Embryonic facial prominence (tissue), 1 donor: ENCODE results near the gene RPL18.
"Not testable (repeated sequence)": the region's sequence is repeated elsewhere in the genome, so short reads cannot be mapped to it uniquely, and the experiment has no call there.

ENCODE experiments used
- DNase-seq: peaks from one replicate; pipeline ENCODE4 v3.0.0-alpha.2; 2016; ENCODE audit errors: extremely low spot score

Gene RPL18

DNA sequence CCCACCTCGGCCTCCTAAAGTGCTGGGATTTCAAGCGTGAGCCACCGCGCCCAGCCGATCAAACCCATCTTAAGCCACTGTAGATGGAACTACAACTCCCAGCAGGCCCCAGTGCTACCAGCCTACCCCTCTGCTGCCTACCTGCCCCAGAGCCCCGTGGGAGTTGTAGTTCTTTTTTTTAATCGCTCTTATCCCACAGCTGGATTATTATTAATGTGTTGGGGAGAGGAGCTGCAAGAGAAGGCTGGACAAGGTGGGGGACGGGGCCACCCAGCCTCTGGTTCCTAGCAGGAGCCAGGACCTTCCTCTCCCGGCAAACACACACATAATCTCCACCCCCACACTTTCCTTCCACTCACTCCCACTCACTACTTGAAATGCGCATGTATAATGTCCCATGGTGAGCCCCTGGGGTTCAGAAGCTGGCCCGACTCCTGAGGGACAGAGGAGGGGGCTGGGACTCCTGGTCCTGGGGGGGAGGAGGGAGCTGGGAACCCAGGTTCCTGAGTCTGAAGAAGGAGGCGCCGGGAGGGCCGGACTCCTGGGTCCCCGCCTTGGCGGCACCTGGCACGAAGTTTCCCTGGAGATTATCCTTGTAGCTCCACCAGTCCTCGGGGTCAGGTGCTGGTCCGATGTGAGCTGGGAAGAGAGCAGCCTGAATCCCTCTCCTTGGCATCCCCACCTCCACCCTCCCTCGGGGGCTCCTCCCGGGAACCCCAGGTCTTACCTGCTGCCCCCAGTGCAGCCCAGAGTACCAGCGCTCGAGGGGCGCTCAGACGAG lies 26.1 kb upstream of the RPL18 start:
- DNase-seq = peak; percentile 74

DNA sequence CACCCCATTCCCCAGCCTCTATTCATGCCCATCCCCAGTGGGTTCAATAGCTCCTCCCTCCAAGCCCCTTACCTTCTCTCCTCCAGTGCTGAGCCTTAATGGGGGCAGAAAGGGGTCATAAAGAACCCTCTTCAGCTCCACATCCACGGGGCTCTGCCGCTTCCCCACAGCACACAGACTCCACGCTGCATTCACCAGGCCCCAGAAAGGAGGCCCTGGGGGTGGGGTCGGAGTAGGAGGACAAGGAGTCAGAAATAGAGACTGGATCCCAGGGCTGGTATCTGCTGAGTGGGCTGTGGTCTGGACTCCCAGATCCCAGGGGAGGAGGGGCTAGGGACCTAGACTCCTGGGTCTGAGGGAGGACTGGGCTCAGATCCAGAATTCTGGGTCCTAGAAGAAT lies 25.4 kb upstream of the RPL18 start:
- DNase-seq = peak; percentile 5

DNA sequence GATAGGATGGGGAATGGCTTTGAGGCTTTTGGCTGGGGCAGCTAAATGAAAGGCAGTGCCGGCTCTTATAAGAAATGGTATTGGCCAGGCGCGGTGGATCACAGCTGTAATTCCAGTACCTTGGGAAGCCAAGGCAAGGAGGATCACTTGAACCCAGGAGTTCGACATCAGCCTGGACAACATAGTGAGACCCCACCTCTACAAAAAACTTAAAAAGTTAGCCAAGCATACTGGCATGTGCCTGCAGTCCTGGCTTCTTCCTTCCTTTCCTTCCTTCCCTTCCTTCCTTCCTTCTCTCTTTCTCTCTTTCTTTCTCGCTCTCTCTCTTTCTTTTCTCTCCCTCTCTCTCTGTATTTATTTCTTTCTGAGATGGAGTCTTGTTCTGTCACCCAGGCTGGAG lies 23.9 kb upstream of the RPL18 start:
- DNase-seq = no peak

DNA sequence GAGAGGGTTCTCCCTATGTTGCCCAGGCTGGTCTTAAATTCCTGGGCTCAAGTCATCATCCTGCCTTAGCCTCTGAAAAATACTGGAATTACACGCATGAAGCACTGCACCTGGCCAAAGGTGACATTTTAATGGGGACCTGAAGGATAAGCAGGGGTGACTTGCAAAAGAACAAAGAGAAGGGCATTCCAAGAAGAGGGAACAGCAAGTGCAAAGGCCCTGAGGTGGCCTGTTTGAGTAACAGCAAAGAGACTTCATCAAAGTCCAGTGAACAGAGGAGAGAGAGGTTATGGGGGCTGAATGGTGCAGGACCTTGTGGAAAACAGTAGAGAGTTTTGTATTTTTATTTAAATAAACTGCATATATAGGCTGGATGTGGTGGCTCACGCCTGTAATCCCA lies 22.9 kb upstream of the RPL18 start:
- DNase-seq = peak; percentile 5

DNA sequence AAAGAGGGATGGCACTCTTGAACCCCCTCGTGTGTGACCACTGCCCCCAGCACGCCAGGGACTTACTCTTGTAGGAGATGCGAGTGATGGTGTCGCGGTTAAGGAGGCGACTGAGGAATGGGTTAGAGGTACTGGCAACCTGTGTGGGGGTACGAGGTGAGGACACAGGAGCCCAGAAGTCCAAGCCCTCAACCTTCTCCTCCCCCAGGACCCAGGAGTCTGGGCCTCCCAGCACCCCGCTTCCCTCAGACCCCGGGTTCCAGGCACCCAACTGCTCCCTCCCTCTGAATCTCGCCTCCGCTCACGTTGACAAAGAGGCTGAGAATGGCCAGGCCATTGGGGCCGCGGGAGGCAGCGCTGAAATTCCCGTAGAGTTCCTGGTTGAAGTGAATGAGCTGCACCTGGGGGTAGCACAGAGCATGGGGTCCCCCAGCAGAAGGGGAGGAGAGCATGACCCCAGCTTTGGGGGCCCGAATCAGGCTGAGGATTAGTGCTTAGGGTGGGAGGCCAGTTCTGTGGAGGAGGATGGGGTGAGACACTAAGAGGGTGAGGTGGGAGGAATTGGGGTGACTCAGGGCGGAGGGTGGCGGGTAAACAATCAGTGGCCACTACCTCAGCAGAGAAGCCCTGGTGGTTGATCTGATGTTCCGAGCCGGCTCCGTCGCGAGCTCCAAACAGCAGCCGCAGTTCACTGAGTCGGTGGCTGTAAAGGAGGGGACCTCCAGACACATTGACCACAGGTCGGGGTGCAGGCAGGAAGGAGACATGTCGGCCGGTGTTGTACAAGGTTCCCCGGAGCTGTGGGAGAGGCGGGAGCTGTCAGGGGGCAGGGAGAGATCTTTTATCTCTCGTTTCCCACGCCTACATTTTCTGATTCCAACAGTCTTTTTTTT lies 20.8 kb upstream of the RPL18 start:
- DNase-seq = no peak

DNA sequence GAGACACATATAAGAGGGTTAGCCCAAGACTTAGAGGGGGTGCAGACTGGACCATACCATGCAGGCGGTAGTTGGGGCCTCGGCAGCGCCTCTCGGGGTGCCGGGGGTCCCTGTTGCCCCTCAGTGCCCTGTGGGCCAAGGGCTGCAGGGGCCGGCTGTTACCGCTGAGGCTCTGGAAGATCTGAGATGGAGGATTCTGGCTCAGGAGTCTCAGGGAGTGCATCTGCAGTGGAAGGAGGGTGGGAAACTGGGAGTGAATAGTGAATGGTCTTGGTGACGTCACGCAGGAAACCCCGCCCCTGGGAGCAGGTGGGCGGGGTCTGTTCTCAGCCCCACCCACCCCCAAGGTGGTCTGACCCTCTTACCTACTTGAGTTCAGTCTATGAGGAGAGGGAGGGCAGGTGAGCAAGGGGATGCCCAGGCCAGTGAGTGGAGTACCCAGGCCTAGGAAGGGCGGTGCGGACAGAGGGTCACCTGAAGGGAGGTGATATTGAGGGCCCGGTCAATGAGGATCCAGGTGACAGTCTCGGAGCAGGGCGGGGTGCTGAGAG lies 19.9 kb upstream of the RPL18 start:
- no peak for DNase-seq

DNA sequence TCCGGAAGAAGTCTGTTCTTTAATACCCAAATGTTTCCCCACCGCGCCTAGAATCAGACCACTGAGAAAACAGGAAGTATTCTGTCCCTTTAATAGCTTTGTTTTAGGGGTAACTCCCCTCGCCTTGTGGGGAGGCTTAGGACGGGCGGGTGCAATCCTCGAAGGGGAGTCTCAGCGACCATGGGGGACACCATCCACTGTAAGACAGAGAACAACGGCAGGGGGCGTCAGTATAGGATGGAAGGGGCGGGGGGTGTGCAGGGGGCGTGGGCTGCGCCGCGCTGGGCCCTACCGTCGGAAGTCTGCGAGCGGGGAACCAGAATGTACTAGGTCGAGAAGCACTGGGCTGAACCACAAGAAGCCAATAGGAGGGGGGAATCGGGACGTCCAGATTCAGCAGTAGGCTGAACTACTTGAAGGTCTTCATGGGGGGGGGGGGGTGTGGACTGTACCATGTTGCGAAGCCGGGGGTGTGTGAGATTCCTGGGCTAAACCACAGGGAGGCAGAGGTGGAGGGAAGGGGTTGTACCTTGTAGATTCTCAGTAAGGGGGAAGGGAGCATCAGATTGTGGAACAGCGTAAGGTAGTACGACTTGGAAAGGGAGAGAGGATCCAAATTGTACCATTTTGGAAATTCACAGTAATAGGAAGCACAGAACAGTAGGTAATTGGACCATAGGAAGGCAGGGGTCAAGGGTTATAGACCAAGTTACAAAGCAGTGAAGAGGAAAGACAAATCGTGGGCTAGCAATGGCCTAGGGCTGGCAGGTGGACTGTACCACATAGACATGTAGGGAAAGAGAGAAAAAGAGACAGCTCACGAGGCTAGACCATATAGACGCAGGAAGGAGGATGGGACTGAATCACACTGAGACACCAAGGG lies 19.2 kb upstream of the RPL18 start:
- DNase-seq = peak; percentile 94

DNA sequence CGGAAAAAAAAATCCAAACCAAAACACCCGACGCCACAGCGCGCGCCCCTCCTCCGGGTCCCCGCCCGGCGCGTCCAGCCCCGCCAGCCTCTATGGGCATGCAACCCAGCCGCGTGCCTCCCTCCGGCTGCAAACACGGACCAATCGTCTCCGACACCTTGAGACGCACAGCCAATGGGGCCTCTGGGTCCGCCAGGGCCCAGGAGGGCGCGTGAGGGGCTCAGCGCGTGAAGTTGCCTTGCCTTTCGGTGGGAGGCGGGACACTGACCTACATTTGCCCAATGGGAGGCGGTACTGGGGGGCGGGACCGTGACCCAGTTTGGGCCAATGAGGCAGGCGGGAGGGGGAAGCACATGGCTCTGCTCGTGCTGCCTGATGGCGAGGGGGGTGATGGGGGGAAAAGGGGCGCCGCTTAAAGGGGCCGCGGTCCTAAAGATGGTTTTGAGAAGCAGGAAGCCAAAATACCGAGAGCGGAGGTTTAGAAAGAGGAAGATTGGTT lies 18.5 kb upstream of the RPL18 start:
- peak; percentile 94 for DNase-seq

DNA sequence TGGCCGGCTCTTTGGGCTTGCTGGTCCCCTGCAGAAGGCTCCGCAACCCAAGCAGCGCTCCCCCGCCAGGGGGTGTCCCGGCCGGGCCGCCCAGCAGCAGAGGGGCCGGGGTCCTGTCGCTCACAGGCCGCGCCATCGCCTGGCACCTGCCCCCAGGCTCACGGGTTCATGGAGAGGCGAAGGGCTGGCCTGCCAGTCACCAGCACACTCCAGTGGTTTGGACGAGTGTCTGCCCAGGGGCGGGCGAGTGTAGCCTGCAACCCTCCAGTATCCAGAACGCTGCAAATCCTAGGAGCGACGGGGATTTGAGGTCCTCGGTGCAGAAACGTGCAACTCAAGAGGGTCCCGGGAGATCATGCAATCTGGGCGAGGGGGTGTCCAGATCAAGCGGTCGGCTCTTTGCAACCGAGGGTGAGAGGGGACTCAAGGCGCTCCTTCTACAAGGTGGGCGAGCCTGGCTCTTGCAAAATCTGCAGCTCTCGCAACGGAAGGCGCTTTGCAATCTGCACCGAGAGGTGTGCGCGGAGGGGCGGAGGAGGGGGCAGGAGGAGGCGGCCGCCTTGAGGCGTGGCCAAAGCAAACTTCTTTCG lies 18.0 kb upstream of the RPL18 start, which contains the start of gene DBP:
TSS of gene DBP (minus strand) at position 521 of the 590 bp plus-strand sequence. CDS start at position 136, 385 bp downstream.
- DNase-seq = no peak

DNA sequence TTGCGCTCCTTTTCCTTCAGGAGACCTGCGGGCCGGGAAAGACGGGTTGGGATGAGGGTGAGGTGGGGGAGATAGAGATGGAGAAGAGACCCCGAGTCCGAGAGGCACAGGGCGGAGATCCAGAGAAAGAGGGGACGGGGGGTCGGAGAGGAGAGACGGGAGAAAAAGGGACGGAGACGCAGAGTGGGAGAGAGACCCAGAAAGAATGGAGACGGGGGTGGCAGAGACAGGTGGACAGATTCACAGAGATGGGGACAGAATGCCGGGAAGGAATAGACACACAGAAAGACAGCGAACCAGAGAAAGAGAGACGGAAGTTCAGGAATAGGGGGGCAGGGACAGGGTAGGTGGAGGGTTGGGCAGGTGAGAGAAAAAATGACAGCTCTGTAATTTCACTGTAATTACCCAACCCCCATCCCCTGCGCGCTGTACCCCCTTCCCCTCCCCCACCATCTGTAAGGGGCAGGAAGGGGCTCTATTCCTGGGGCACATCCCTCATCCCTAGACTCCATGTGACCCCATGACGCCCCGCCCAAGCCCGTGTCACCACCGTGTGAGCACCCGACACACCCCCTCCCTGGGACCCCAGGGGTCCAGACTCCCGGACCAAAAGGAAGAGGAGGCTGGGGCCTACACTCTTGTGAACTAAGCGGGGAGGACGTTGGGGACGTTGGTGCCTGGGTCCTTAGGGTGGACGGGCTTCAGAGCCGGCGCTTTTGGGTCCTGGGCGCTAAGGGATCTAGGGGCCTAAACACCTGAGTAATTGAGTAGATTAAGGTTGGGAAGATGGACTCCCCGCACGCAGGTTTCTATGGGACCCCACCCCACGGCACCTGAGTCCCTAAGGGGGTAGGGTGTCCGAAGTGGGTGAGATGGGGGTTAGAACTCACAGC lies 17.2 kb upstream of the RPL18 start:
- no peak for DNase-seq

DNA sequence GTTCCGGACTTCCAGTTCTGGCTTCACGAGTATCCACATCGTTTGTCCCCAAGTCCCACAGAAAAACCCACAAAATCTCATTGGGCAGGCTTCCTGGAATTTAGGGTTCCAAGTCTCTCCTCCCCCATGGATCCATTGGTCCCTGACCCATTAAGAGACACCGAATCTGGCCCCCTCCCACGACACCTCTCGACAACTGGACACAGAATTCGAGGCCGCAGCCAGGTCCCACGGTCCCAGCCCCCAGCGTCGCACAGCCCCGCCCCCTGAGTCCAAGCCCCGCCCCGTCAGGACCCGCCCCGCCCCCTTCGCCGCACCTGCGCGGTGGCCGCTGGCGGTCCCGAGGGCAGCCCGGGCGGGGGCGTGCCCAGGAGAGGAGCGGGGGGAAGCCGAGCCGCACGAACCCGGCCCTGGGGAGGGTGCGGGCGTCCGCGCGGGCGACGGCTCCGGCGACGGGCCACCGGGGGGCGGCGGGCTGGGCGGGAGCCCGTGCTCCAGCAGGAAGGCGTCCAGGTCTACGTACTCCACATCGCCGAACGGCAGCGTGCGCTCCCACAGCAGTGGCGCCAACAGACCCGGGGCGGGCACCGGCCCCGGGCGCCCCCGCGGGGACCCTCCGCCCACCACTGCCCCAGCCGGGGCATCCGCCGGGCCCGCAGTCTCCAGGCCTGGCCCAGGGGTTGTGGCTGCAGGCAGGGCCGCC lies 16.4 kb upstream of the RPL18 start:
- DNase-seq = no peak

DNA sequence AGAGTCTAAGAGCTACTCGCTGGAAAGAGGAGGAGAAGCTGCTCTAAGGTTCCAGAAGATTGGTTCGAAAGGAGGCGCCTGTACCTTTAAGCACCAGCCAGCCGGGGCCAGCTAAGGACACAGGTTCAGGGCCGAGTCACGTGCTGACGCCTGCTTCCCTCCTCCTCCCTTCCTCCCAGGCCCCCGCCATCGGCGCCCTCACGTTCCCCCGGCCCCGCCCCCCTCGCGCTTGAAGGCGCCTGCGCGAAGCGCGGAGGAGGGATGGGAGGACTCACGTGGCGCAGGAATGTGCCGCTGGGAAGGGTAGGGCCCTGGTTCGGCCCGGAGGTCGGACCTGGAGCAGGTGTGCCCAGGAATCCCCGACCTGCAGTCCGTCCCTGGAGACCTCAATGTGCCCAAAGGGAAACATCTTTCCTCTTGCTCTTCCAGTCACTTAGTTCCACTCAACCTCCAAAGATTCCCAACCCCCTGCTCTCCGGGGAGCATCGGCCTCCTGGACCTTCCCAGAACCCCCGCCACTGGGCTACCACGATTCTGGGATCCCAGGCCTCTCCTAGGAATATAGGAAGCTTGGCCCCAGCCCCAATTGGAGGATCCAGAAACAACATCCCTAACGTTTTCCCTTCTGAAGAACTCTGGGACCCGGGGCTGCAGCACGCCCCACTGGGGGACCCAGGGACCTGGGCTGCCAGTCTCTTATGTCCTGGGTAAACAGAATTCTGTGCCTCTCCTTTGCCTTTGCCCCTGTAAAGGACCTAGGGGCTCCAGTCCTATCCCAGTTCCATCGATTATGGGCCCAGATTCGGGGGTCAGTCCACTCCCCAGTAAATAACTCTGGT lies 15.7 kb upstream of the RPL18 start:
- DNase-seq = peak; percentile 85

DNA sequence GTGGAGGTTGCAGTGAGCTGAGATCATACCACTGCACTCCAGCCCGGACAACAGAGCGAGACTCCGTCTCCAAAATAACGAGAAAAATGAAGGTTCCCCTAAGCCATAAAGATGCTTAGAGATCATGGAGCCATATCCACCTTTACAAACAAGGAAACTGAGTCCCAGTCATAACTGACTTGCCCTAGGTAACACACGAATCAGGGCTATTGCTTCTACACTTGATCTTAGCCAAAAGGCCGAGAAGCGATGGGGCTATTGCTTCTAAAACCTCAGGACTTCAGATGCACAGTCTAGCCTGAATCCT lies 15.0 kb upstream of the RPL18 start:
- DNase-seq = no peak

DNA sequence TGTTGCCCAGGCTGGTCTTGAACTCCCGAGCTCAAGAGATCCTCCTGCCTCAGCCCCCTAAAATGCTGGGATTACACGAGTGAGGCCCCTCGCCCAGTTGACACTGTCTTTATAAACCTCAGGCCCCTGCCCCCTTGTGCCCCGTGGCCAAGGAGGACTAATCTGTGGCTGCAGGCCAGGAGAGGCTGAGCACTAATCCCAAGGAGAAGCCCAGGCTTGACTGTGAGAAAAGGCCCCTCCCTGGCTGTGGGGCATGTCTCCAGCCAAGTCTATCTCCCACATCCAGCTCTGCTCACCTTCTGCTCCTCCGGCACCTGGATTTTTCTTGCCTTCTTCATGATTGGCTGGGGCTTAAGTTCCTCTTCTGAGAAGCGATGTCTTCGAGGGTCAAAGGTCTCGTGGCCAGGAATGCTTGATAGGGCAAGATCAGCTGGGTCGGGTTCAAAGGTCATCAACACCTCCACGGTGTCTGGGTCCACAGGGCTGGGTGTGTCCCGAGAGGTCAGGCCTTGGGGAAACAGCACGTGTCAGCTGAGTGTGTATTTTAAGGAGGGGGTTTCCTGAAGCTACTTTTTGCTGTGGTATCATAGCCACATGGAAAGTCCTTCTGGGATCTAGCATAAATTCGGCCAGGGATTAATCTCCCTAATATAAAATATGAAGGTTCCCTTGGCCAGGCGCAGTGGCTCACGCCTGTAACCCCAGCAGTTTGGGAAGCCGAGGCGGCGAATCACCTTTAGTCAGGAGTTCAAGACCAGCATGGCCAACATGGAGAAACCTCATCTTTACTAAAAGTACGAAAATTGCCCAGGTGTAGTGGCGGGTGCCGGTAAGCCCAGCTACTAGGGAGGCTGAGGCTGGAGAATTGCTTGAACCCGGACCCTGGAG lies 14.4 kb upstream of the RPL18 start:
- DNase-seq = no peak

DNA sequence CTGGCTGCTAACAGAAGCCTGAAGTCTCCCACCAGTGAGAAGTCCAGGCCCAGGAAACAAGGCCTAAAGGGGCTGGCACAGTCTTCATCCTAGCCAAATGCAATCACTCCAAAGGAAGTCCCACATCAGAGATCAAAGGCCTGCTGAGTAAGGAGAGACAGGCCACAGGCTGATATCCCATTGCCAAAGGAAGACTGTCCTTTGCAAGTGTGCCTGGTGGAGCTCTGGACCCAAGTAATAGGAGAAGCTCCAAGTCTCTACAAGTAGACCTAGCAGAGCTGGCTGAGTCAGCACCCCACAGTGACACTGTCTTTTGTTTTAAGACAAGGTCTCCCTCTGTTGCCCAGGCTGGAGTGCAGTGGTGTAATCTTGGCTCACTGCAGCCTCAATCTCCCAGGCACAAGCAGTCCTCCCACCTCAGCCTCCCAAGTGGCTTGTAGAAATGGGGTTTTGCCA lies 13.7 kb upstream of the RPL18 start:
- DNase-seq = no peak

DNA sequence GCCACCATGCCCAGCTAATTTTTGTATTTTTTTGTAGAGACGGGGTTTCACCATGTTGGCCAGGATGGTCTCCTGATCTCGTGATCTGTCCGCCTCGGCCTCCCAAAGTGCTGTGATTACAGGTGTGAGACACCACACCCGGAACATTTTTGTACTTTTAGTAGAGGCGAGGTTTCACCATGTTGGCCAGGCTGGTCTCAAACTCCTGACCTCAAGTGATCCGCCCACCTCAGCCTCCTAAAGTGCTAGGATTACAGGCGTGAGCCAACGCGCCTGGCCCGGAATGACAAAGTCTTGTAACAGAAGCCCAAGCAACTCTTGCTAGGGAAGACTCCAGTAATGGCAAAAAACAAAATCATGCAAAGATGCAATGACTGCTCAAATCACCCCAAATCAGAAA lies 13.3 kb upstream of the RPL18 start:
- not testable (repeated sequence) for DNase-seq

DNA sequence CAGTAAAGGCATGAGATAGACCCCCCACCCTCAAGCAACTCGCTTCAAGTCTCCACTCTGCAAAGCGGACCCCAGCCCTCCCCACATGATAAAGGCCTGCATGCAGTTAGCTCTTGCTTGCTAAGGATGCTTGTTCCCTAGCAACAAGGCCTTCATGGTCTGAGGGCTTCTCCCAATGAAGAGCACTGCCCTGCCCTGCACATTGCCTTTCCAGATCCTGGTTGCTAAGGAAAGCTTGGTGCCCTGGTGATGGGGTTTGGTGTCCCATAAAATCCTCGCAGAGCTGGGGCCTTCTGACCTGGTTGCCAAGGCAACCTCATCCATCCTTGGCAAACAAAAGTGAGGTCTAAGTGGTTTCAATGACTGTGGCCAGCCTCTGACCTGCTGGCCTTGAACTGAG lies 12.2 kb upstream of the RPL18 start:
- no peak for DNase-seq
